Stimulated activated CD4-positive, alpha-beta T cell treated with anti-CD3 and anti-CD28 coated beads, Interleukin-12 subunit alpha, Interleukin-12 subunit beta, amount 100 ng/mL, for 4 hours (primary cell): ENCODE results near the gene REL.

Experiments
- DNase-seq: peaks from one replicate; pipeline ENCODE4 v3.0.0-alpha.2; 2020

The REL gene

DNA sequence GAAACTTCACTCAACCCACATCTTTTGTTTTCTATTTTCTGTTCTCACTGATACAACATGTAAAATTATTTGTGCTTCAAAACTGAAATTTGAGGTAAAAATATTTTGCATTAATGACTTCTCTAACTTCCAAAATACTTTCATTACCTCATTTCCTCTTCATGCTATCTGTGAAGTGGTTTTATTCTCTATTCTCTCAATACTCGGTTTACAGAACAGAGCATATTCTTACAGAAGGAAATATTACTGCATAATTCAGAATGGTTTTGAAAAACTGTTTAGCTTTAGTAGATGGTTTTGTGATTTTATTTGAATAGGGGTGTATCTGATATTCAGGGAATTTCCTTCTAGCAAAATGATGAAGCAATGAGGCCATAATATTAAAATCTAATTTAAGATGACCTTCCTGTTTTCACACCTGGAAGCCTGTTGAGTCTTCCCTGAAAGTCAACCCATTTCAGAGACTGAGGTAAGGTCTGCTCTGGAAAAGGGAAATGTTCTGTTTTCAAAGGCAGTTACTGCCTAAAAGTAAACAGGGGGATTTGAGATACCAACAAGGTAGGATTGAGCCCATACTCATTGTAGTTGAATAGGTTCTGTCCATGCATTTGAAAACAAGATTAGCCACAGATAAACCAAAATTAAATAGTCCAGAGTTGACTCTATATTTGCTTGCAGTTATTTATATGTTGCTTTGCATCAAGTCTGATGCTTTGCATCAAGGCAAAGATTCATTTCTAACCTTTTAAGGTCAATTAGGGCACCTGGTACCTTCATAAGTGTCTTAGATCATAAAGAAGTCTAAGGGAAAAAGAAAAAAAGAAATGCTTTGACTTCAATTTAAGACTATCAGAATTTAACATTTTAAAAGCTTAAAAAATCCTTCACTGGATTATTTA is 85.4 kb downstream of the REL start:
- no peak for DNase-seq

DNA sequence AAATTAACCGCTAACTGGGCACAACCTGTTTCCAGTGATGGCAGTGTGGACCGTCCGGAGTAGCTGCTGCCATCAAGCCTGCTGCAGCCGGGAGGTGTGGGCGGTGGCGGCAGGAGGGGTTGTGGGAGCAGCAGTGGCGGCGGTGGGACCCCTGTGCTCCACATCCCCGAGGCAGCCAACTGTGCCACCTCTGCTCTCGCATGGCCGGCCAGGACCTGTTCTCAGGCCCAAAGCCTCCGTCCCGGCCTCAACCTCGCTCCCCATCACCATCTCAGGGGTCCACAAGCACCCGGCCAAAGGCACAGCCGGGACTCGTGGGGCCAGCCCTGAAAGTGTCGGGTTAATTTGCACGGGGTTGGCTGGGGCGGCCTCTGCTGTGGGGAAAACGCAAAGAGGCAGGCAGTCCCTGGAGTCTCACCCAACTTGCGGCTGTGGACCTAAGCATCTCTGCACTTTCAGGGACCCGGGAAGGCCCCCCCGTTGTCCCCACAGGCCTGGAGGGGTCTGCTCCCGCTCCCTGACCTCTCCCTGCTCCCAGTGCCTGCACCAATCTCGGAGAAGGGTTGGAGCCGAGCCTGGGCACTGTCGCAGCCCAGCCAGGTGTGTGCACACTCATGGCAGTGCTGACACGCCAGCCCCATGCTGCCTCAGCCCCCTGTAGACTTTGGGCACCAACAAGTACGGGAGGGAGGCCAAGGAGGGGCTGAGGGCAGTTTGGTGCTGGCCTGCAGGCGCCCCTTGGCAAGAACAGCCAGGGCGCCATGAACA is 91.7 kb downstream of the REL start:
- DNase-seq, result no peak

DNA sequence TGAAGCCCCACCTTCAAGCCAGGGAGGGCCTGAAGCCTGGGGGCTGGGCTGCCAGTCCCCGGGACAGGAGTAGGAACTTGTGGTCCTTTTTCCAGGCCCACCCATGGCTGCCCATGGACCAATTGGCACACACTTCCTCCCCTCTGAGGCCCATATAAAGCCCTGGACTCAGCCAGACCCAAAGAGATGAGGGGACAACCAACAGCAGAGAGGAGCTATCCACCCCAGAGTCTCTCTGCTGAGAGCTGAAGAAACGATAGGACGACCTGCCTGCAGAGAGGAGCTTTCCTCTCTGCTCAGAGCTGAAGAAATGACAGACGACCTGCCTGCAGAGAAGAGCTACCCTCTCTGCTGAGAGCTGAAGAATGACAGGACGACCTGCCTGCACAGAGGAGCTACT is 92.3 kb downstream of the REL start:
- DNase-seq, result no peak

DNA sequence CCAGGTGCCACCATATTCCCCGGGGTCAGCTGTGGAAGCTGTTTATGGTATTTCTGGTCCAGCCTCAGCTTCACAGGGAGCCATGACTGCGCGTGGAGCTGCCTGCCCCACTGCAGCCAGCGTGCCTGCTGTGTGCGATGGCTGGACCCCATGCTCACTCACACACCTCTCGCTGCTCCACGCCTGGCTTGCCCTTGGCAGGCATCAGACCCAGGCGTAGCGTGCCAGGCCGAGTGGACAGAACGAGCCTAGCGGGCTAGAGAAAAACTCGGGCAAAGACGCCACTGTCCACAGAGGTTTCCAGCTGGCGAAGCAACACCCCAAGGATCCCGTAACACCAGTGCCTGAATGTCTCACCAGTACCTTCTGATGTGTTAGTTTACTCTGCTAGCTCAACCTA is 93.3 kb downstream of the REL start:
- no peak for DNase-seq
